HFFc6 (cell line): ENCODE results near the gene DCAF4. TPM values are rescaled to one million over a fixed set of nuclear protein-coding genes. Genes with fewer than 3 reads are reported as not detected.
A peak's percentile ranks its signal among the peaks of the same experiment; 100 is the strongest.

Experiments
- DNase-seq: peaks from one replicate; pipeline ENCODE4 v3.0.0-alpha.2; 2018
- H3K27ac Mint-ChIP-seq: 2 replicates; pipeline ENCODE4 v1.8.0; 2020; ENCODE audit warnings: mild to moderate bottlenecking, mixed read lengths
- H3K27me3 Mint-ChIP-seq: 2 replicates; pipeline ENCODE4 v1.8.0; 2021; ENCODE audit warnings: mild to moderate bottlenecking, moderate library complexity, mixed read lengths; ENCODE audit not compliant: insufficient read depth
- H3K36me3 Mint-ChIP-seq: 2 replicates; pipeline ENCODE4 v1.8.0; 2021; ENCODE audit warnings: low read depth, mixed read lengths
- H3K4me1 Mint-ChIP-seq: 2 replicates; pipeline ENCODE4 v1.8.0; 2020; ENCODE audit warnings: low read depth, mixed read lengths
- H3K4me3 Mint-ChIP-seq: 2 replicates; pipeline ENCODE4 v1.8.0; 2020; ENCODE audit warnings: mild to moderate bottlenecking, moderate library complexity, mixed read lengths
- H3K9me3 Mint-ChIP-seq: 2 replicates; pipeline ENCODE4 v1.8.0; 2020; ENCODE audit warnings: mild to moderate bottlenecking, mixed read lengths
- CTCF ChIP-seq: fragments of 200-600 bp; sonication (generic); IDR thresholded peaks from 2 replicates; pipeline ENCODE4 v1.5.0; 2021; ENCODE audit warnings: antibody characterized with exemption, mild to moderate bottlenecking
- total RNA-seq, 6 experiments: library from RNA; stranded (reverse); fragmentation: NEBNext Ultra II Directional; extraction: Animal tissue kit (Norgen Biotek cat#: 25700); gene quantifications; 2 replicates in 1 of 6; 3 replicates in 5 of 6; pipeline ENCODE4 v1.2.3, GENCODE V29; 2021

DCAF4 gene
- total RNA-seq, 6 experiments from 2014 or later = 14.4 to 20.0 (median 16.2) TPM

GRCh38 chr14:72894623-72895378 is 31.5 kb upstream of the DCAF4 start:
- Mint-ChIP-seq H3K4me1 (peaks cover 28% of the 10 kb centered on the region), H3K27me3 (no peaks in the 10 kb centered on the region; the same call in 1 of the 2 replicates)

GRCh38 chr14:72898448-72898847 is 27.8 kb upstream of the DCAF4 start:
- H3K27ac Mint-ChIP-seq = no peak overlapping the region
- no peak for DNase-seq
- H3K27me3 Mint-ChIP-seq = no peaks in the 10 kb centered on the region; the same call in 1 of the 2 replicates
- peaks cover 22% of the 10 kb centered on the region for H3K4me1 Mint-ChIP-seq
- no peak overlapping the region for H3K4me3 Mint-ChIP-seq
- no peaks in the 10 kb centered on the region for H3K9me3 Mint-ChIP-seq
- no peaks in the 10 kb centered on the region for H3K36me3 Mint-ChIP-seq
- no peak for TF ChIP-seq CTCF

More at GRCh38 chr14:72894623-72895378, 31.5 kb upstream of the DCAF4 start:
- H3K27ac Mint-ChIP-seq = peak overlapping the region; percentile 32
- no peak for TF ChIP-seq CTCF
- no peak for DNase-seq
- H3K4me3 Mint-ChIP-seq = peak overlapping the region; percentile 89
- H3K9me3 Mint-ChIP-seq = no peaks in the 10 kb centered on the region
- H3K36me3 Mint-ChIP-seq = no peaks in the 10 kb centered on the region

GRCh38 chr14:72901361-72901760 is 24.9 kb upstream of the DCAF4 start:
- H3K27me3 Mint-ChIP-seq = no peaks in the 10 kb centered on the region
- TF ChIP-seq CTCF = no peak
- H3K9me3 Mint-ChIP-seq = no peaks in the 10 kb centered on the region
- no peak overlapping the region for H3K27ac Mint-ChIP-seq
- DNase-seq = no peak
- no peaks in the 10 kb centered on the region for H3K36me3 Mint-ChIP-seq
- H3K4me1 Mint-ChIP-seq = peaks cover 30% of the 10 kb centered on the region
- H3K4me3 Mint-ChIP-seq = no peak overlapping the region

GRCh38 chr14:72902801-72903530 is 23.3 kb upstream of the DCAF4 start:
- Mint-ChIP-seq H3K27me3 (no peaks in the 10 kb centered on the region; the same call in 1 of the 2 replicates), H3K4me1 (peaks cover 46% of the 10 kb centered on the region), H3K4me3 (no peak overlapping the region), H3K36me3 (no peaks in the 10 kb centered on the region), H3K27ac (peak overlapping the region; percentile 37), H3K9me3 (no peaks in the 10 kb centered on the region)
- no peak for DNase-seq
- TF ChIP-seq CTCF = no peak

GRCh38 chr14:72903716-72904115 is 22.5 kb upstream of the DCAF4 start:
- Mint-ChIP-seq H3K4me1 (peaks cover 53% of the 10 kb centered on the region), H3K27ac (no peak overlapping the region), H3K4me3 (no peak overlapping the region), H3K9me3 (no peaks in the 10 kb centered on the region), H3K36me3 (no peaks in the 10 kb centered on the region), H3K27me3 (no peaks in the 10 kb centered on the region; the same call in 1 of the 2 replicates)
- DNase-seq = no peak
- TF ChIP-seq CTCF = no peak
